Kidney capillary endothelial cell (primary cell): ENCODE data around the gene BORCS6.

Experiments used
- DNase-seq: peaks from one replicate; pipeline ENCODE4 v3.0.0-alpha.2; 2018; ENCODE audit warnings: low spot score

BORCS6 gene

GRCh38 chr17:8210761-8211458 lies 20.9 kb upstream of the BORCS6 start:
- no peak for DNase-seq

- peak; percentile 95 for DNase-seq
Measured at GRCh38 chr17:8209907-8210760, 20.2 kb upstream of the BORCS6 start, which contains the start of gene AURKB. TSS of gene AURKB (minus strand) at chr17:8210575. CDS start at chr17:8210224, 351 bp downstream.

GRCh38 chr17:8206536-8206935 lies 16.6 kb upstream of the BORCS6 start:
- no peak for DNase-seq

GRCh38 chr17:8204761-8205555 lies 15.0 kb upstream of the BORCS6 start:
- DNase-seq = no peak

- DNase-seq = peak; percentile 79
Measured at GRCh38 chr17:8192070-8192815, 2.3 kb upstream of the BORCS6 start.

- no peak for DNase-seq
Measured at GRCh38 chr17:8190506-8190905, 526 bp upstream of the BORCS6 start.

- no peak for DNase-seq
Measured at GRCh38 chr17:8189041-8189710, 804 bp downstream of the BORCS6 start.

- no peak for DNase-seq
Measured at GRCh38 chr17:8188263-8188839, 1.6 kb downstream of the BORCS6 start.

- peak; percentile 99 for DNase-seq
Measured at GRCh38 chr17:8187517-8188262, 2.3 kb downstream of the BORCS6 start.

GRCh38 chr17:8186787-8187516 lies 3.0 kb downstream of the BORCS6 start:
- DNase-seq = peak; percentile 92

GRCh38 chr17:8186446-8186786 lies 3.6 kb downstream of the BORCS6 start:
- DNase-seq = no peak

- peak; percentile 67 for DNase-seq
Measured at GRCh38 chr17:8185582-8186445, 4.2 kb downstream of the BORCS6 start.

GRCh38 chr17:8176998-8177731 lies 12.8 kb downstream of the BORCS6 start:
- DNase-seq = no peak

- peak; percentile 70 for DNase-seq
Measured at GRCh38 chr17:8176197-8176940, 13.6 kb downstream of the BORCS6 start, which contains the start of gene TMEM107. TSS of gene TMEM107 (minus strand) at chr17:8176380. CDS start at chr17:8176286, 94 bp downstream.

GRCh38 chr17:8175795-8176196 lies 14.2 kb downstream of the BORCS6 start:
- DNase-seq = no peak

- no peak for DNase-seq
Measured at GRCh38 chr17:8173871-8174322, 16.1 kb downstream of the BORCS6 start.
